GM21423 (cell line): ENCODE results near the gene OR5M3.

Source experiments
- ATAC-seq: cut with Tn5 transposase; IDR thresholded peaks from one replicate; pipeline ENCODE4 v1.9.1; 2021; ENCODE audit warnings: mild to moderate bottlenecking, moderate library complexity; ENCODE audit not compliant: unreplicated experiment

The OR5M3 gene

GRCh38 chr11:56473252-56473651, at the start of gene OR5M3:
Gene OR5M3 (minus strand): TSS chr11:56473352. CDS start chr11:56470497, 2,855 bp downstream.
- no peak for ATAC-seq

- ATAC-seq = no peak
These were observed 48.9 kb upstream of the OR5M3 start for GRCh38 chr11:56522008-56522407.

- ATAC-seq = no peak
These were observed 40.1 kb upstream of the OR5M3 start for GRCh38 chr11:56513280-56513679.

- no peak for ATAC-seq
These were observed 36.3 kb upstream of the OR5M3 start for GRCh38 chr11:56509439-56509838.

GRCh38 chr11:56497010-56497409, 23.9 kb upstream of the OR5M3 start:
- ATAC-seq = no peak

GRCh38 chr11:56495117-56495516, 22.0 kb upstream of the OR5M3 start:
- ATAC-seq = no peak

- ATAC-seq = no peak
These were observed 18.1 kb upstream of the OR5M3 start, which contains the start of gene OR5M8 for GRCh38 chr11:56491270-56491669. Gene OR5M8 (minus strand): TSS chr11:56491370. CDS start chr11:56491370, 0 bp downstream.

GRCh38 chr11:56486801-56487200, 13.6 kb upstream of the OR5M3 start:
- no peak for ATAC-seq

GRCh38 chr11:56474729-56475235, 1.6 kb upstream of the OR5M3 start:
- no peak for ATAC-seq

GRCh38 chr11:56457076-56457475, 16.1 kb downstream of the OR5M3 start:
- ATAC-seq = no peak

- no peak for ATAC-seq
These were observed 19.6 kb downstream of the OR5M3 start for GRCh38 chr11:56453521-56453920.
